Measurements from ENCODE around the gene NCR3LG1.

- TF ChIP-seq POLR2AphosphoS5 (IDR thresholded peaks at IDR 0.05; ENCODE audit: low read depth, low read length) (no peak), CHD2 (IDR thresholded peaks at IDR 0.05; ENCODE audit: low read length, partially characterized antibody) (no peak), GABPA (IDR thresholded peaks at IDR 0.05; ENCODE audit: low read depth) (no peak), MXI1 (IDR thresholded peaks at IDR 0.05; ENCODE audit: low read depth, low read length) (no peak), EZH2phosphoT487 (IDR thresholded peaks at IDR 0.05; ENCODE audit: borderline replicate concordance, low read depth) (no peak), RAD21 (IDR thresholded peaks at IDR 0.05; ENCODE audit: low read length) (no peak), YY1 (IDR thresholded peaks at IDR 0.05; ENCODE audit: low read depth) (no peak), TEAD4 (IDR thresholded peaks at IDR 0.05; ENCODE audit: borderline replicate concordance, insufficient read depth) (no peak), FOXM1 (IDR thresholded peaks at IDR 0.05; ENCODE audit: low read depth) (no peak)
- TF ChIP-seq, protein P1, sequence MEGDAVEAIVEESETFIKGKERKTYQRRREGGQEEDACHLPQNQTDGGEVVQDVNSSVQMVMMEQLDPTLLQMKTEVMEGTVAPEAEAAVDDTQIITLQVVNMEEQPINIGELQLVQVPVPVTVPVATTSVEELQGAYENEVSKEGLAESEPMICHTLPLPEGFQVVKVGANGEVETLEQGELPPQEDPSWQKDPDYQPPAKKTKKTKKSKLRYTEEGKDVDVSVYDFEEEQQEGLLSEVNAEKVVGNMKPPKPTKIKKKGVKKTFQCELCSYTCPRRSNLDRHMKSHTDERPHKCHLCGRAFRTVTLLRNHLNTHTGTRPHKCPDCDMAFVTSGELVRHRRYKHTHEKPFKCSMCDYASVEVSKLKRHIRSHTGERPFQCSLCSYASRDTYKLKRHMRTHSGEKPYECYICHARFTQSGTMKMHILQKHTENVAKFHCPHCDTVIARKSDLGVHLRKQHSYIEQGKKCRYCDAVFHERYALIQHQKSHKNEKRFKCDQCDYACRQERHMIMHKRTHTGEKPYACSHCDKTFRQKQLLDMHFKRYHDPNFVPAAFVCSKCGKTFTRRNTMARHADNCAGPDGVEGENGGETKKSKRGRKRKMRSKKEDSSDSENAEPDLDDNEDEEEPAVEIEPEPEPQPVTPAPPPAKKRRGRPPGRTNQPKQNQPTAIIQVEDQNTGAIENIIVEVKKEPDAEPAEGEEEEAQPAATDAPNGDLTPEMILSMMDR (IDR thresholded peaks at IDR 0.05), result no peak
- TF ChIP-seq, protein P2, sequence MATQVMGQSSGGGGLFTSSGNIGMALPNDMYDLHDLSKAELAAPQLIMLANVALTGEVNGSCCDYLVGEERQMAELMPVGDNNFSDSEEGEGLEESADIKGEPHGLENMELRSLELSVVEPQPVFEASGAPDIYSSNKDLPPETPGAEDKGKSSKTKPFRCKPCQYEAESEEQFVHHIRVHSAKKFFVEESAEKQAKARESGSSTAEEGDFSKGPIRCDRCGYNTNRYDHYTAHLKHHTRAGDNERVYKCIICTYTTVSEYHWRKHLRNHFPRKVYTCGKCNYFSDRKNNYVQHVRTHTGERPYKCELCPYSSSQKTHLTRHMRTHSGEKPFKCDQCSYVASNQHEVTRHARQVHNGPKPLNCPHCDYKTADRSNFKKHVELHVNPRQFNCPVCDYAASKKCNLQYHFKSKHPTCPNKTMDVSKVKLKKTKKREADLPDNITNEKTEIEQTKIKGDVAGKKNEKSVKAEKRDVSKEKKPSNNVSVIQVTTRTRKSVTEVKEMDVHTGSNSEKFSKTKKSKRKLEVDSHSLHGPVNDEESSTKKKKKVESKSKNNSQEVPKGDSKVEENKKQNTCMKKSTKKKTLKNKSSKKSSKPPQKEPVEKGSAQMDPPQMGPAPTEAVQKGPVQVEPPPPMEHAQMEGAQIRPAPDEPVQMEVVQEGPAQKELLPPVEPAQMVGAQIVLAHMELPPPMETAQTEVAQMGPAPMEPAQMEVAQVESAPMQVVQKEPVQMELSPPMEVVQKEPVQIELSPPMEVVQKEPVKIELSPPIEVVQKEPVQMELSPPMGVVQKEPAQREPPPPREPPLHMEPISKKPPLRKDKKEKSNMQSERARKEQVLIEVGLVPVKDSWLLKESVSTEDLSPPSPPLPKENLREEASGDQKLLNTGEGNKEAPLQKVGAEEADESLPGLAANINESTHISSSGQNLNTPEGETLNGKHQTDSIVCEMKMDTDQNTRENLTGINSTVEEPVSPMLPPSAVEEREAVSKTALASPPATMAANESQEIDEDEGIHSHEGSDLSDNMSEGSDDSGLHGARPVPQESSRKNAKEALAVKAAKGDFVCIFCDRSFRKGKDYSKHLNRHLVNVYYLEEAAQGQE (IDR thresholded peaks at IDR 0.05; ENCODE audit: low read depth, low read length), result no peak
These were observed 44.4 kb downstream of the NCR3LG1 start for GRCh38 chr11:17395978-17396377.
